DOHH2 (cell line): ENCODE data around the gene CDC123.

ENCODE experiments used
- H3F3A ChIP-seq: fragments of 200-600 bp; sonication (generic), shearing (Covaris generic); 2 replicates; pipeline ENCODE4 v1.6.0; 2016; ENCODE audit warnings: antibody characterized with exemption, mild to moderate bottlenecking; ENCODE audit not compliant: control insufficient read depth, insufficient read depth
- H3K27ac ChIP-seq: fragments of 200-600 bp; sonication (generic); 2 replicates; pipeline ENCODE4 v1.5.1; 2014; ENCODE audit warnings: low read depth, mild to moderate bottlenecking, low read length, moderate library complexity
- H3K27me3 ChIP-seq: fragments of 200-600 bp; sonication (generic); 2 replicates; pipeline ENCODE4 v1.6.1; 2014; ENCODE audit warnings: mild to moderate bottlenecking, low read length, mixed read lengths; ENCODE audit not compliant: control insufficient read depth
- H3K36me3 ChIP-seq: fragments of 200-600 bp; sonication (generic); 2 replicates; pipeline ENCODE4 v1.6.1; 2014; ENCODE audit warnings: mild to moderate bottlenecking, low read length, moderate library complexity, mixed read lengths; ENCODE audit not compliant: control insufficient read depth
- H3K4me1 ChIP-seq: fragments of 200-600 bp; sonication (generic); 2 replicates; pipeline ENCODE4 v1.6.1; 2014; ENCODE audit warnings: mild to moderate bottlenecking, low read length, mixed read lengths; ENCODE audit not compliant: control insufficient read depth
- H3K4me2 ChIP-seq: fragments of 200-600 bp; sonication (generic); 2 replicates; pipeline ENCODE4 v1.6.0; 2014; ENCODE audit warnings: mild to moderate bottlenecking, low read length, moderate library complexity
- H3K4me3 ChIP-seq: fragments of 200-600 bp; sonication (generic); 2 replicates; pipeline ENCODE4 v1.5.1; 2014; ENCODE audit warnings: mild to moderate bottlenecking, low read length, mixed read lengths
- H3K79me2 ChIP-seq: fragments of 200-600 bp; sonication (generic); 2 replicates; pipeline ENCODE4 v1.6.1; 2014; ENCODE audit warnings: mild to moderate bottlenecking, low read length, mixed read lengths; ENCODE audit not compliant: control insufficient read depth
- H3K9me2 ChIP-seq: fragments of 200-600 bp; sonication (generic); replicated peaks from 2 replicates; pipeline ENCODE4 v1.6.1; 2014; ENCODE audit warnings: mild to moderate bottlenecking, low read length, mixed read lengths; ENCODE audit not compliant: control insufficient read depth
- H3K9me3 ChIP-seq: fragments of 200-600 bp; sonication (generic); 2 replicates; pipeline ENCODE4 v1.6.1; 2014; ENCODE audit warnings: antibody characterized with exemption, low read length, mixed read lengths; ENCODE audit not compliant: control insufficient read depth, insufficient read depth
- H4K20me1 ChIP-seq: fragments of 200-600 bp; sonication (generic); 2 replicates; pipeline ENCODE4 v1.6.0; 2014; ENCODE audit warnings: low read depth, mild to moderate bottlenecking, antibody characterized with exemption, low read length, moderate library complexity; ENCODE audit not compliant: control insufficient read depth, insufficient read depth
- CTCF ChIP-seq: fragments of 200-600 bp; sonication (generic); IDR thresholded peaks from one replicate; pipeline ENCODE4 v1.5.1; 2014; ENCODE audit warnings: antibody characterized with exemption, mild to moderate bottlenecking, low read depth, low read length; ENCODE audit not compliant: poor library complexity, severe bottlenecking
- EZH2phosphoT487 ChIP-seq: fragments of 200-600 bp; sonication (generic); IDR thresholded peaks from 2 replicates; pipeline ENCODE4 v1.6.1; 2017; ENCODE audit warnings: borderline replicate concordance, mild to moderate bottlenecking, antibody characterized with exemption, low read length, moderate library complexity, mixed read lengths

CDC123 gene

GRCh38 chr10:12186323-12186722 is 9.7 kb upstream of the CDC123 start:
- Histone ChIP-seq H3K79me2 (peaks cover 48% of the 10 kb centered on the region), H3F3A (peaks cover 3% of the 10 kb centered on the region; the same call in 1 of the 2 replicates), H3K9me3 (no peaks in the 10 kb centered on the region), H3K27me3 (no peaks in the 10 kb centered on the region), H3K27ac (no peak overlapping the region), H4K20me1 (no peaks in the 10 kb centered on the region; the same call in 1 of the 2 replicates), H3K36me3 (peaks cover 50% of the 10 kb centered on the region), H3K4me2 (no peak overlapping the region), H3K4me1 (no peaks in the 10 kb centered on the region), H3K4me3 (no peak overlapping the region), H3K9me2 (no peaks in the 10 kb centered on the region)
- TF ChIP-seq CTCF (no peak), EZH2phosphoT487 (no peak)

GRCh38 chr10:12187321-12187905 is 8.6 kb upstream of the CDC123 start:
- no peak overlapping the region for H3K4me2 ChIP-seq
- H3K36me3 ChIP-seq, result peaks cover 53% of the 10 kb centered on the region
- peaks cover 3% of the 10 kb centered on the region; the same call in 1 of the 2 replicates for H3F3A ChIP-seq
- peaks cover 58% of the 10 kb centered on the region for H3K79me2 ChIP-seq
- no peaks in the 10 kb centered on the region for H3K4me1 ChIP-seq
- no peaks in the 10 kb centered on the region for H3K9me3 ChIP-seq
- H3K9me2 ChIP-seq, result no peaks in the 10 kb centered on the region
- H3K27ac ChIP-seq, result no peak overlapping the region
- no peaks in the 10 kb centered on the region for H3K27me3 ChIP-seq
- no peak for TF ChIP-seq EZH2phosphoT487
- TF ChIP-seq CTCF, result no peak
- no peaks in the 10 kb centered on the region; the same call in 1 of the 2 replicates for H4K20me1 ChIP-seq
- H3K4me3 ChIP-seq, result no peak overlapping the region

GRCh38 chr10:12188656-12189055 is 7.3 kb upstream of the CDC123 start:
- Histone ChIP-seq H3K27ac (no peak overlapping the region), H3K4me2 (no peak overlapping the region), H3K9me3 (no peaks in the 10 kb centered on the region), H3K4me3 (no peak overlapping the region), H3K4me1 (peaks cover 5% of the 10 kb centered on the region), H3K9me2 (no peaks in the 10 kb centered on the region), H3K36me3 (peaks cover 57% of the 10 kb centered on the region), H3F3A (peaks cover 3% of the 10 kb centered on the region; the same call in 1 of the 2 replicates), H3K27me3 (no peaks in the 10 kb centered on the region), H3K79me2 (peaks cover 71% of the 10 kb centered on the region), H4K20me1 (no peaks in the 10 kb centered on the region; the same call in 1 of the 2 replicates)
- TF ChIP-seq EZH2phosphoT487, result no peak
- no peak for TF ChIP-seq CTCF
